Measurements from ENCODE around the gene CELF5.

DNA sequence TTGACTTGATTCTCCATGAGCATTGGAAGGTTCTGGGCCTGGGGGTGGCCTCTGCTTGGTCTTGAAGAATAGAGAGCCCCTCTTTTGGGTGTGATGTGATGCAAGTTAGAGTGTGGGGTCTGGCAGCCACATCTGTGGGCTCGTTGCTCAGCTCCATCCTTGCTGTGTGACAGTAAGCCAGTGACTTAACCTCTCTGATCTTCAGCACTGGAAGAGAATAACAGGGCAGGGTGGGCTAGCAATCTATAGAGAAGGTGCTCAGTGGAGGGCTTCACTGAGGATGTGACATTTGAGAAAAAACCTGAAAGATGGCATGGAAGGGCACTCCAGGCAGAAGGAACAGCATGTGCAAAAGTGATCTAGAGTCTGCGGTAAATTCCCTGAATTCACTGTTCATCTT lies 28.2 kb downstream of the CELF5 start:
- TF ChIP-seq, protein P1, sequence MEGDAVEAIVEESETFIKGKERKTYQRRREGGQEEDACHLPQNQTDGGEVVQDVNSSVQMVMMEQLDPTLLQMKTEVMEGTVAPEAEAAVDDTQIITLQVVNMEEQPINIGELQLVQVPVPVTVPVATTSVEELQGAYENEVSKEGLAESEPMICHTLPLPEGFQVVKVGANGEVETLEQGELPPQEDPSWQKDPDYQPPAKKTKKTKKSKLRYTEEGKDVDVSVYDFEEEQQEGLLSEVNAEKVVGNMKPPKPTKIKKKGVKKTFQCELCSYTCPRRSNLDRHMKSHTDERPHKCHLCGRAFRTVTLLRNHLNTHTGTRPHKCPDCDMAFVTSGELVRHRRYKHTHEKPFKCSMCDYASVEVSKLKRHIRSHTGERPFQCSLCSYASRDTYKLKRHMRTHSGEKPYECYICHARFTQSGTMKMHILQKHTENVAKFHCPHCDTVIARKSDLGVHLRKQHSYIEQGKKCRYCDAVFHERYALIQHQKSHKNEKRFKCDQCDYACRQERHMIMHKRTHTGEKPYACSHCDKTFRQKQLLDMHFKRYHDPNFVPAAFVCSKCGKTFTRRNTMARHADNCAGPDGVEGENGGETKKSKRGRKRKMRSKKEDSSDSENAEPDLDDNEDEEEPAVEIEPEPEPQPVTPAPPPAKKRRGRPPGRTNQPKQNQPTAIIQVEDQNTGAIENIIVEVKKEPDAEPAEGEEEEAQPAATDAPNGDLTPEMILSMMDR (IDR thresholded peaks at IDR 0.05) = no peak
- no peak for TF ChIP-seq POLR2A (IDR thresholded peaks at IDR 0.05)

All from right lobe of liver (tissue), 4 donors.